Putamen (tissue), 1 donor: ENCODE data around the gene PALD1.
"Not testable (repeated sequence)": the region's sequence is repeated elsewhere in the genome, so short reads cannot be mapped to it uniquely, and the experiment has no call there.

Source experiments
- DNase-seq: peaks from one replicate; pipeline ENCODE4 v3.0.0-alpha.2; 2016; ENCODE audit warnings: low spot score

Gene PALD1

GRCh38 chr10:70481831-70482530 lies 3.4 kb downstream of the PALD1 start:
- no peak for DNase-seq

- DNase-seq, result no peak
These were observed 4.6 kb downstream of the PALD1 start for GRCh38 chr10:70482982-70483760.

GRCh38 chr10:70483872-70484271 lies 5.3 kb downstream of the PALD1 start:
- DNase-seq, result not testable (repeated sequence)

- DNase-seq, result no peak
These were observed 9.3 kb downstream of the PALD1 start for GRCh38 chr10:70487824-70488223.

GRCh38 chr10:70490142-70490541 lies 11.6 kb downstream of the PALD1 start:
- DNase-seq, result no peak

- no peak for DNase-seq
These were observed 13.0 kb downstream of the PALD1 start for GRCh38 chr10:70491614-70492013.

GRCh38 chr10:70492786-70493659 lies 14.5 kb downstream of the PALD1 start:
- no peak for DNase-seq

GRCh38 chr10:70493660-70494234 lies 15.2 kb downstream of the PALD1 start:
- DNase-seq, result no peak

- no peak for DNase-seq
These were observed 16.0 kb downstream of the PALD1 start for GRCh38 chr10:70494536-70494935.

GRCh38 chr10:70494966-70495365 lies 16.4 kb downstream of the PALD1 start:
- no peak for DNase-seq

GRCh38 chr10:70495691-70496261 lies 17.2 kb downstream of the PALD1 start:
- no peak for DNase-seq

GRCh38 chr10:70496341-70497119 lies 18.0 kb downstream of the PALD1 start:
- no peak for DNase-seq

GRCh38 chr10:70497120-70497545 lies 18.6 kb downstream of the PALD1 start:
- no peak for DNase-seq

- no peak for DNase-seq
These were observed 20.6 kb downstream of the PALD1 start for GRCh38 chr10:70498970-70499835.

GRCh38 chr10:70499836-70500167 lies 21.2 kb downstream of the PALD1 start:
- DNase-seq, result no peak

GRCh38 chr10:70500368-70500767 lies 21.8 kb downstream of the PALD1 start:
- no peak for DNase-seq

- no peak for DNase-seq
These were observed 22.3 kb downstream of the PALD1 start for GRCh38 chr10:70500812-70501301.

GRCh38 chr10:70502406-70502805 lies 23.8 kb downstream of the PALD1 start:
- no peak for DNase-seq

- no peak for DNase-seq
These were observed 25.2 kb downstream of the PALD1 start for GRCh38 chr10:70503776-70504175.
